Measurements from ENCODE around the gene CTNNBL1.

DNA sequence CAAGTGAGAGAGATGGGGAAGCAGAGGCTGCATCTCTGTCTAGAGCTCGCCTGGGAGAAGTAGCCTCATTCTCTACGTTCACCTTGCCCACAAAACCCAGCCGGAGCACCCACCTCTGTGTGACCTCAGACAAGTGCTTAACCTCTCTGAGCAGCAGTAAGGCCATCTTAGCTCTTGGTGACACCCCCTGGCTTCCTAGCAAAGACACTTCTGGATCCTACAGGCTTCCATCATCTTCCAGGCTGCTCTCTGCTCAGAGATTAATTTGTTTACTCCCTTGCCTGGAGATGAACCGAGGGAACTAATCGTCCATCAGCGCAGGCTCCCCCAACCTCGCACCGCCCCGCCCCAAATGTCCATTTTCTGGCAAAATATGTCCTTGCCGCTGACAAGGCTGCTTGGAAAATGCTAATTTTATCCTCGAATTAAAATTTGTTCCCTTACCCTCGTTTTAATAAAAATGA, 24.0 kb upstream of the CTNNBL1 start:
- TF ChIP-seq, protein P1, sequence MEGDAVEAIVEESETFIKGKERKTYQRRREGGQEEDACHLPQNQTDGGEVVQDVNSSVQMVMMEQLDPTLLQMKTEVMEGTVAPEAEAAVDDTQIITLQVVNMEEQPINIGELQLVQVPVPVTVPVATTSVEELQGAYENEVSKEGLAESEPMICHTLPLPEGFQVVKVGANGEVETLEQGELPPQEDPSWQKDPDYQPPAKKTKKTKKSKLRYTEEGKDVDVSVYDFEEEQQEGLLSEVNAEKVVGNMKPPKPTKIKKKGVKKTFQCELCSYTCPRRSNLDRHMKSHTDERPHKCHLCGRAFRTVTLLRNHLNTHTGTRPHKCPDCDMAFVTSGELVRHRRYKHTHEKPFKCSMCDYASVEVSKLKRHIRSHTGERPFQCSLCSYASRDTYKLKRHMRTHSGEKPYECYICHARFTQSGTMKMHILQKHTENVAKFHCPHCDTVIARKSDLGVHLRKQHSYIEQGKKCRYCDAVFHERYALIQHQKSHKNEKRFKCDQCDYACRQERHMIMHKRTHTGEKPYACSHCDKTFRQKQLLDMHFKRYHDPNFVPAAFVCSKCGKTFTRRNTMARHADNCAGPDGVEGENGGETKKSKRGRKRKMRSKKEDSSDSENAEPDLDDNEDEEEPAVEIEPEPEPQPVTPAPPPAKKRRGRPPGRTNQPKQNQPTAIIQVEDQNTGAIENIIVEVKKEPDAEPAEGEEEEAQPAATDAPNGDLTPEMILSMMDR (IDR thresholded peaks at IDR 0.05 in 2 of 3, conservative IDR thresholded peaks at IDR 0.05 in 1 of 3; ENCODE audit: borderline replicate concordance in 1 of 3, insufficient read depth in 1 of 3, low read depth in 2 of 3, low read length in 2 of 3), result no peak
- TF ChIP-seq ZNF274 (IDR thresholded peaks at IDR 0.05; ENCODE audit: low read depth, low read length), result no peak
- no peak for TF ChIP-seq SP1 (IDR thresholded peaks at IDR 0.05; ENCODE audit: low read depth)
- TF ChIP-seq SIN3A (IDR thresholded peaks at IDR 0.05; ENCODE audit: low read depth), result no peak
- TF ChIP-seq, protein P2, sequence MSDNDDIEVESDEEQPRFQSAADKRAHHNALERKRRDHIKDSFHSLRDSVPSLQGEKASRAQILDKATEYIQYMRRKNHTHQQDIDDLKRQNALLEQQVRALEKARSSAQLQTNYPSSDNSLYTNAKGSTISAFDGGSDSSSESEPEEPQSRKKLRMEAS (IDR thresholded peaks at IDR 0.05), result no peak
- TF ChIP-seq CBX3 (IDR thresholded peaks at IDR 0.05; ENCODE audit: low read depth), result no peak
- no peak for TF ChIP-seq YY1 (IDR thresholded peaks at IDR 0.05; ENCODE audit: extremely low read depth, insufficient replicate concordance, low read depth, low read length)
- TF ChIP-seq POLR2A (IDR thresholded peaks at IDR 0.05; ENCODE audit: borderline replicate concordance, extremely low read depth, insufficient read depth, insufficient read length), result no peak

Measured in HCT116 (cell line).